GM12878 (cell line): ENCODE data around the gene FAM53B. TPM values are rescaled to one million over a fixed set of nuclear protein-coding genes. Genes with fewer than 3 reads are reported as not detected.

Experiments
- ATAC-seq: fragments of 200-7000 bp; cut with Tn5 transposase; 3 replicates; pipeline ENCODE4 v1.9.1; 2020; ENCODE audit warnings: mild to moderate bottlenecking, moderate library complexity
- BruUV-seq: library from RNA; stranded (reverse); fragments of 400-500 nt; replicated peaks from 2 replicates; lab custom pipeline; 2021; lab: Mats Ljungman, UMichigan
- CTCF ChIA-PET: fragments of 300-600 bp; sonication (Branson Sonifier 250); formaldehyde crosslinking; extraction: SDS; loops from one replicate; lab custom pipeline; 2021; ENCODE audit warnings: inconsistent platforms; lab: Yijun Ruan, JAX
- POLR2A ChIA-PET: fragments of 350-600 bp; formaldehyde crosslinking; extraction: SDS; loops from one replicate; lab custom pipeline; 2021; ENCODE audit warnings: inconsistent platforms; lab: Charles Lee
- RAD21 ChIA-PET: fragments of 300-600 bp; sonication (Branson Sonifier 250); formaldehyde crosslinking; loops from one replicate; lab custom pipeline; 2023; ENCODE audit warnings: antibody characterized with exemption; ENCODE audit not compliant: unreplicated experiment; lab: Charles Lee
- SMC1A ChIA-PET: fragments of 300-600 bp; sonication (Branson Sonifier 250); formaldehyde crosslinking; loops from one replicate; lab custom pipeline; 2023; ENCODE audit not compliant: unreplicated experiment, uncharacterized antibody; lab: Charles Lee
- DNase-seq: peaks from one replicate; pipeline ENCODE4 v3.0.0-alpha.2; 2011; ENCODE audit warnings: low read depth, low spot score
- FAIRE-seq: peaks from 3 replicates; lab custom pipeline; 2011; peaks lifted over from hg19 to GRCh38; lab: Jason Lieb, UNC
- H2AFZ ChIP-seq: 2 replicates; pipeline ENCODE4 v1.6.0; 2011; ENCODE audit warnings: low read depth, low read length, control low read depth; ENCODE audit not compliant: control insufficient read depth
- H3K27ac ChIP-seq: 2 replicates; pipeline ENCODE4 v1.5.1; 2011; ENCODE audit warnings: control low read depth; ENCODE audit not compliant: control insufficient read depth, insufficient read depth
- H3K27me3 ChIP-seq, 2 experiments: replicated peaks in 1 of 2; 2 replicates each; pipeline versions ENCODE4 v1.6.0 to v1.6.1; 2011; ENCODE audit warnings: low read length in 1 of 2; ENCODE audit not compliant: control insufficient read depth in 2 of 2, insufficient read depth in 2 of 2
- H3K36me3 ChIP-seq, 2 experiments: 2 replicates each; pipeline ENCODE4 v1.5.1; 2011; ENCODE audit warnings: low read length in 1 of 2; ENCODE audit not compliant: control insufficient read depth in 2 of 2, insufficient read depth in 2 of 2
- H3K4me1 ChIP-seq: 2 replicates; pipeline ENCODE4 v1.6.1; 2011; ENCODE audit warnings: mild to moderate bottlenecking, low read length, moderate library complexity, mixed read lengths; ENCODE audit not compliant: control insufficient read depth, insufficient read depth
- H3K4me2 ChIP-seq: 2 replicates; pipeline ENCODE4 v1.6.0; 2011; ENCODE audit warnings: control low read depth; ENCODE audit not compliant: control insufficient read depth, insufficient read depth
- H3K4me3 ChIP-seq: fragments of 200-600 bp; sonication (generic); 2 replicates; pipeline ENCODE4 v1.5.1; 2016
- H3K79me2 ChIP-seq: 2 replicates; pipeline ENCODE4 v1.6.0; 2011; ENCODE audit warnings: low read length; ENCODE audit not compliant: control insufficient read depth, insufficient read depth
- H3K9ac ChIP-seq: 2 replicates; pipeline ENCODE4 v1.8.0; 2011; ENCODE audit warnings: low read length, control low read depth, mixed read lengths; ENCODE audit not compliant: control insufficient read depth, insufficient read depth
- H3K9me3 ChIP-seq: replicated peaks from 3 replicates; pipeline ENCODE4 v1.5.1; 2011; ENCODE audit warnings: mild to moderate bottlenecking, low read length; ENCODE audit not compliant: control insufficient read depth, insufficient read depth
- H4K20me1 ChIP-seq: 2 replicates; pipeline ENCODE4 v1.6.0; 2011; ENCODE audit not compliant: control insufficient read depth, insufficient read depth
- BACH1 ChIP-seq: fragments of 450-650 bp; IDR thresholded peaks from 2 replicates; pipeline ENCODE4 v1.6.1; 2017; ENCODE audit warnings: mild to moderate bottlenecking, borderline replicate concordance
- BRCA1 ChIP-seq: IDR thresholded peaks from 2 replicates; pipeline ENCODE4 v1.6.1; 2011; ENCODE audit warnings: low read depth, low read length, improper control_type of control experiment
- HSF1 ChIP-seq: fragments of 150-350 bp; IDR thresholded peaks from 2 replicates; pipeline ENCODE4 v1.6.1; 2014; ENCODE audit warnings: mild to moderate bottlenecking, low read depth, low read length
- MXI1 ChIP-seq: fragments of 150-350 bp; IDR thresholded peaks from 2 replicates; pipeline ENCODE4 v1.6.1; 2011; ENCODE audit warnings: low read depth, mild to moderate bottlenecking, inconsistent platforms, low read length, improper control_type of control experiment
- YBX1 ChIP-seq: fragments of 450-650 bp; IDR thresholded peaks from 2 replicates; pipeline ENCODE4 v1.6.1; 2016; ENCODE audit warnings: antibody characterized with exemption
- ZNF217 ChIP-seq: fragments of 450-650 bp; IDR thresholded peaks from 2 replicates; pipeline ENCODE4 v1.6.1; 2017; ENCODE audit warnings: antibody characterized with exemption, mild to moderate bottlenecking
- WGBS: methylation state at CpG from one replicate; pipeline ENCODE4 v1.1.6; 2016; ENCODE audit warnings: low lambda C conversion rate; ENCODE audit not compliant: insufficient replicate concordance, insufficient coverage; ENCODE audit errors: missing lambda C conversion rate; 5-methylcytosine and 5-hydroxymethylcytosine counted together
- in situ Hi-C: fragments of 300-500 bp; cut with MboI; formaldehyde crosslinking; loops from 9 replicates; pipeline ENCODE4 v1.14.3; 2018; ENCODE audit warnings: mixed read lengths
- intact Hi-C: fragments of 100-400 bp; cut with micrococcal nuclease; formaldehyde crosslinking; loops from one replicate; pipeline ENCODE4 v1.14.2; 2022; ENCODE audit not compliant: unreplicated experiment
- polyA plus RNA-seq, 11 experiments: library from polyadenylated mRNA; depleted of rRNA in 4 of 11; unstranded in 6 of 11; stranded (reverse) in 5 of 11; fragments of >200 nt; fragmentation: Nextera tagmentation in 4 of 11; fragmentation: Illumina TruSeq in 1 of 11; extraction: Ambion mirVana in 4 of 11; extraction: Trizol in 1 of 11; gene quantifications; 1 replicate in 1 of 11; 2 replicates in 10 of 11; pipeline versions ENCODE4 v1.2.1 to v1.2.3, GENCODE V29; 2011 to 2016; ENCODE audit warnings: inconsistent platforms in 2 of 11, missing spikeins in 2 of 11, low read depth in 1 of 11
- total RNA-seq, 4 experiments: library from RNA; depleted of rRNA in 3 of 4; stranded (reverse); fragments of >200 nt in 3 of 4; fragmentation: Illumina TruSeq in 1 of 4; extraction: Trizol in 1 of 4; gene quantifications; 2 replicates each; pipeline versions ENCODE4 v1.2.1 to v1.2.3, GENCODE V29; 2013 to 2021

The FAM53B gene
- total and polyA plus RNA-seq, 10 of the 15 experiments (the other 5 are each of a cell fraction or from before 2014, with no cell fraction given) = 0.05 to 26.3 (median 8.1) TPM

GRCh38 chr10:124677293-124677699, 66.9 kb downstream of the FAM53B start:
- CTCF ChIA-PET = no interaction called here
- intact Hi-C loops (no loop called here), in situ Hi-C loops (no loop called here)
- Histone ChIP-seq H3K9me3 (no peaks in the 10 kb centered on the region), H3K4me3 (no peak overlapping the region), H3K9ac (no peak overlapping the region), H4K20me1 (no peaks in the 10 kb centered on the region), H3K27me3 (no peaks in the 10 kb centered on the region), H2AFZ (no peak overlapping the region), H3K4me2 (no peak overlapping the region), H3K27ac (no peak overlapping the region), H3K4me1 (no peaks in the 10 kb centered on the region), H3K36me3 (peaks cover 19 to 30% of the 10 kb centered on the region in 2 experiments), H3K79me2 (no peaks in the 10 kb centered on the region)
- no TSS peak for BruUV-seq
- no peak for TF ChIP-seq ZNF217
- TF ChIP-seq MXI1 = no peak
- TF ChIP-seq BRCA1 = no peak
- no peak for TF ChIP-seq YBX1
- TF ChIP-seq BACH1 = no peak
- no peak for TF ChIP-seq HSF1
- 95% methylated on average over 10 of the region's 10 CpGs for WGBS
- POLR2A ChIA-PET = no interaction called here
- DNase-seq = no peak
- RAD21 ChIA-PET = interaction anchor here (1.2 kb wide), 1 partner anchor 64 kb away, joined by 3 read pairs; no protein-coding TSS in a partner anchor
- no peak for ATAC-seq
- no peak for FAIRE-seq
- SMC1A ChIA-PET = interaction anchor here (7.1 kb wide), 1 partner anchor 10 kb away, joined by 37 read pairs; no protein-coding TSS in a partner anchor
